SK-N-SH treated with all-trans-retinoic acid at 6 μM for 48 hours (cell line): ENCODE results near the gene RBM22.

Source experiments
- ATAC-seq: fragments of 200-7000 bp; cut with Tn5 transposase; 3 replicates; pipeline ENCODE4 v1.9.1; 2020; ENCODE audit warnings: mild to moderate bottlenecking, moderate library complexity
- ARNTL ChIP-seq: fragments of 450-650 bp; formaldehyde crosslinking; IDR thresholded peaks from 2 replicates; pipeline ENCODE4 v1.5.0; 2020; ENCODE audit warnings: low read depth, mild to moderate bottlenecking, moderate library complexity, borderline replicate concordance
- BACH2 ChIP-seq: fragments of 250-450 bp; sonication (Bioruptor Pico); IDR thresholded peaks from 2 replicates; pipeline ENCODE4 v1.9.0; 2021; ENCODE audit warnings: mild to moderate bottlenecking, borderline replicate concordance
- CSDC2 ChIP-seq: fragments of 250-450 bp; sonication (Bioruptor Pico); IDR thresholded peaks from 2 replicates; pipeline ENCODE4 v1.5.0; 2020; ENCODE audit warnings: mild to moderate bottlenecking, moderate library complexity
- ESRRG ChIP-seq: fragments of 250-450 bp; sonication (Bioruptor Pico); IDR thresholded peaks from 2 replicates; pipeline ENCODE4 v1.6.1; 2021; ENCODE audit warnings: mild to moderate bottlenecking
- GLIS3 ChIP-seq: fragments of 250-450 bp; sonication (Bioruptor Pico); IDR thresholded peaks from 2 replicates; pipeline ENCODE4 v1.5.0; 2020; ENCODE audit warnings: mild to moderate bottlenecking, moderate library complexity
- ISL1 ChIP-seq: fragments of 250-450 bp; sonication (Bioruptor Pico); IDR thresholded peaks from 2 replicates; pipeline ENCODE4 v2.1.2; 2022; ENCODE audit warnings: mild to moderate bottlenecking, moderate library complexity
- PPARA ChIP-seq: fragments of 250-450 bp; sonication (Bioruptor Pico); IDR thresholded peaks from 2 replicates; pipeline ENCODE4 v1.5.0; 2020; ENCODE audit warnings: mild to moderate bottlenecking, borderline replicate concordance
- TCF4 ChIP-seq: fragments of 250-450 bp; sonication (Bioruptor Pico); IDR thresholded peaks from 2 replicates; pipeline ENCODE4 v1.8.0; 2021; ENCODE audit warnings: mild to moderate bottlenecking, moderate library complexity, borderline replicate concordance
- TOX ChIP-seq: fragments of 250-450 bp; sonication (Bioruptor Pico); IDR thresholded peaks from 2 replicates; pipeline ENCODE4 v1.8.0; 2021; ENCODE audit warnings: mild to moderate bottlenecking, moderate library complexity, borderline replicate concordance
- ZC3H10 ChIP-seq: fragments of 250-450 bp; sonication (Bioruptor Pico); IDR thresholded peaks from 2 replicates; pipeline ENCODE4 v1.5.1; 2021; ENCODE audit warnings: mild to moderate bottlenecking, moderate library complexity
- ZFP3 ChIP-seq: fragments of 250-450 bp; sonication (Bioruptor Pico); IDR thresholded peaks from 2 replicates; pipeline ENCODE4 v1.5.0; 2020; ENCODE audit warnings: mild to moderate bottlenecking, moderate library complexity
- ZFP30 ChIP-seq: fragments of 450-650 bp; formaldehyde crosslinking; IDR thresholded peaks from 2 replicates; pipeline ENCODE4 v1.5.0; 2022; ENCODE audit warnings: mild to moderate bottlenecking, moderate library complexity
- ZNF565 ChIP-seq: fragments of 450-650 bp; formaldehyde crosslinking; conservative IDR thresholded peaks from 2 replicates; pipeline ENCODE4 v1.5.0; 2020; ENCODE audit warnings: low read depth, mild to moderate bottlenecking, moderate library complexity
- ZNF70 ChIP-seq: fragments of 450-650 bp; formaldehyde crosslinking; IDR thresholded peaks from 2 replicates; pipeline ENCODE4 v1.5.0; 2020; ENCODE audit warnings: mild to moderate bottlenecking, moderate library complexity
- ZNF8 ChIP-seq: fragments of 450-650 bp; formaldehyde crosslinking; IDR thresholded peaks from 2 replicates; pipeline ENCODE4 v1.5.0; 2020; ENCODE audit warnings: mild to moderate bottlenecking, moderate library complexity
- TF ChIP-seq, protein P1 (sequence below): fragments of 250-450 bp; sonication (Bioruptor Pico); IDR thresholded peaks from 2 replicates; pipeline ENCODE4 v1.8.0; 2021; ENCODE audit warnings: low read depth, mild to moderate bottlenecking, moderate library complexity, borderline replicate concordance
- TF ChIP-seq, protein P2 (sequence below): fragments of 250-450 bp; sonication (Bioruptor Pico); IDR thresholded peaks from 2 replicates; pipeline ENCODE4 v1.5.0; 2020; ENCODE audit warnings: mild to moderate bottlenecking, moderate library complexity
- TF ChIP-seq, protein P3 (sequence below): fragments of 250-450 bp; sonication (Bioruptor Pico); IDR thresholded peaks from 2 replicates; pipeline ENCODE4 v1.5.1; 2021; ENCODE audit warnings: mild to moderate bottlenecking, moderate library complexity

The RBM22 gene

DNA sequence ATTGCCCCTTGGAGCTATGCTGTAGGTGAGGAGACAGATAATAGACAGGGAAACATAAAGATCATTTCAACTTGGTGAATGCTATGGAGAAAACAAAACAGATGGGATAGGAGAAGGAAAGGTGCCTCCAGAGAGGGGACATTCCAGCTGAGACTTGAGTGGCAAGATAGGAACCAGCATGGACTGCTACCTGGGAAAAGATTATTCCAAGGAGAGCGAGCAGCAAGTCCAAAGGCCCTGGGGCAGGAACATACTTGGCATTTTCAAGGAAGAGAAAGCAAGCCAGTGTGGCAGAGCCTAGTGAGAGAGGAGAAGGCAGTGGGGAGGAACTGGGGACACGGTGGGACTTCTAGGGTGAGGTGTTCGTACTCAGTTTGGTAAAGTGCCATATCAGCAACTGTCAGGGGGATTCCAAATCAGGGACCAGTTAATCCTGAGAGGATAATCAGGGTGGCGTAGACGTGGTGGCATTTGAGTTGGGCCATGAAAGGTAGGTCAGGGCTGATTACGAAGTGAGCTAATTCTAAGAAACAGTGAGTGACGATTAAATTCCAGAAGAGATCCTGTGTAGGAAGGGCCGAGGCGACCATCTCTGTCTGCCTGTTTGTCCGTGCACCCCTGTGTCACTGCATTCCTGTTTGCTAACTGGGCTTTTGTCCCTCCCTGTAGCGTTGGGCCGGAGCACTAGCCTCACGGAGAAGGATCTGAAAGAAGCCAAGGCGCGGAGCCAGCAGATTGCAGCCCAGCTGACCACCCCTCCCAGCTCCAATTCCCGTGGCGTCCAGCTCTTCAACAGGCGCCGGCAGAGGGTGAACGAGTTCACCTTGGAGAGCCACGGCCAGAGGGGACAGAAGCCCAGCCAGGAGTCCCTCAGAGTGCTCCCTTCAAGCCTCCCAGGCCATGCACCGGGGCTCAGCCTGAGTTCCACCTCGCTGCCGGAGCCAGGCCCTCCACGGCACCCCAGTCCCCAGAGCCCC is 53.3 kb downstream of the RBM22 start:
- TF ChIP-seq TCF4 (CRISPR knock-in tag) = no peak
- TF ChIP-seq BACH2 (CRISPR knock-in tag) = no peak
- TF ChIP-seq TOX (CRISPR knock-in tag) = no peak
- TF ChIP-seq, protein P1, sequence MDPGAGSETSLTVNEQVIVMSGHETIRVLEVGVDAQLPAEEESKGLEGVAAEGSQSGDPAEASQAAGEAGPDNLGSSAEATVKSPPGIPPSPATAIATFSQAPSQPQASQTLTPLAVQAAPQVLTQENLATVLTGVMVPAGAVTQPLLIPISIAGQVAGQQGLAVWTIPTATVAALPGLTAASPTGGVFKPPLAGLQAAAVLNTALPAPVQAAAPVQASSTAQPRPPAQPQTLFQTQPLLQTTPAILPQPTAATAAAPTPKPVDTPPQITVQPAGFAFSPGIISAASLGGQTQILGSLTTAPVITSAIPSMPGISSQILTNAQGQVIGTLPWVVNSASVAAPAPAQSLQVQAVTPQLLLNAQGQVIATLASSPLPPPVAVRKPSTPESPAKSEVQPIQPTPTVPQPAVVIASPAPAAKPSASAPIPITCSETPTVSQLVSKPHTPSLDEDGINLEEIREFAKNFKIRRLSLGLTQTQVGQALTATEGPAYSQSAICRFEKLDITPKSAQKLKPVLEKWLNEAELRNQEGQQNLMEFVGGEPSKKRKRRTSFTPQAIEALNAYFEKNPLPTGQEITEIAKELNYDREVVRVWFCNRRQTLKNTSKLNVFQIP (CRISPR knock-in tag) = no peak
- TF ChIP-seq, protein P2, sequence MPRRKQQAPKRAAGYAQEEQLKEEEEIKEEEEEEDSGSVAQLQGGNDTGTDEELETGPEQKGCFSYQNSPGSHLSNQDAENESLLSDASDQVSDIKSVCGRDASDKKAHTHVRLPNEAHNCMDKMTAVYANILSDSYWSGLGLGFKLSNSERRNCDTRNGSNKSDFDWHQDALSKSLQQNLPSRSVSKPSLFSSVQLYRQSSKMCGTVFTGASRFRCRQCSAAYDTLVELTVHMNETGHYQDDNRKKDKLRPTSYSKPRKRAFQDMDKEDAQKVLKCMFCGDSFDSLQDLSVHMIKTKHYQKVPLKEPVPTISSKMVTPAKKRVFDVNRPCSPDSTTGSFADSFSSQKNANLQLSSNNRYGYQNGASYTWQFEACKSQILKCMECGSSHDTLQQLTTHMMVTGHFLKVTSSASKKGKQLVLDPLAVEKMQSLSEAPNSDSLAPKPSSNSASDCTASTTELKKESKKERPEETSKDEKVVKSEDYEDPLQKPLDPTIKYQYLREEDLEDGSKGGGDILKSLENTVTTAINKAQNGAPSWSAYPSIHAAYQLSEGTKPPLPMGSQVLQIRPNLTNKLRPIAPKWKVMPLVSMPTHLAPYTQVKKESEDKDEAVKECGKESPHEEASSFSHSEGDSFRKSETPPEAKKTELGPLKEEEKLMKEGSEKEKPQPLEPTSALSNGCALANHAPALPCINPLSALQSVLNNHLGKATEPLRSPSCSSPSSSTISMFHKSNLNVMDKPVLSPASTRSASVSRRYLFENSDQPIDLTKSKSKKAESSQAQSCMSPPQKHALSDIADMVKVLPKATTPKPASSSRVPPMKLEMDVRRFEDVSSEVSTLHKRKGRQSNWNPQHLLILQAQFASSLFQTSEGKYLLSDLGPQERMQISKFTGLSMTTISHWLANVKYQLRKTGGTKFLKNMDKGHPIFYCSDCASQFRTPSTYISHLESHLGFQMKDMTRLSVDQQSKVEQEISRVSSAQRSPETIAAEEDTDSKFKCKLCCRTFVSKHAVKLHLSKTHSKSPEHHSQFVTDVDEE (CRISPR knock-in tag) = no peak
- TF ChIP-seq ESRRG (CRISPR knock-in tag) = no peak
- TF ChIP-seq ZNF565 (CRISPR knock-in tag) = no peak
- no peak for TF ChIP-seq ZC3H10 (CRISPR knock-in tag)
- TF ChIP-seq GLIS3 (CRISPR knock-in tag) = no peak
- no peak for TF ChIP-seq ZNF8 (CRISPR knock-in tag)
- TF ChIP-seq PPARA (CRISPR knock-in tag) = no peak
- no peak for TF ChIP-seq ZFP3 (CRISPR knock-in tag)
- TF ChIP-seq CSDC2 = no peak
- TF ChIP-seq ARNTL (CRISPR knock-in tag) = no peak
- TF ChIP-seq, protein P3, sequence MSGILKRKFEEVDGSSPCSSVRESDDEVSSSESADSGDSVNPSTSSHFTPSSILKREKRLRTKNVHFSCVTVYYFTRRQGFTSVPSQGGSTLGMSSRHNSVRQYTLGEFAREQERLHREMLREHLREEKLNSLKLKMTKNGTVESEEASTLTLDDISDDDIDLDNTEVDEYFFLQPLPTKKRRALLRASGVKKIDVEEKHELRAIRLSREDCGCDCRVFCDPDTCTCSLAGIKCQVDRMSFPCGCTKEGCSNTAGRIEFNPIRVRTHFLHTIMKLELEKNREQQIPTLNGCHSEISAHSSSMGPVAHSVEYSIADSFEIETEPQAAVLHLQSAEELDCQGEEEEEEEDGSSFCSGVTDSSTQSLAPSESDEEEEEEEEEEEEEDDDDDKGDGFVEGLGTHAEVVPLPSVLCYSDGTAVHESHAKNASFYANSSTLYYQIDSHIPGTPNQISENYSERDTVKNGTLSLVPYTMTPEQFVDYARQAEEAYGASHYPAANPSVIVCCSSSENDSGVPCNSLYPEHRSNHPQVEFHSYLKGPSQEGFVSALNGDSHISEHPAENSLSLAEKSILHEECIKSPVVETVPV (CRISPR knock-in tag) = no peak
- no peak for TF ChIP-seq ZFP30
- TF ChIP-seq, all 23 proteins: peak for 0
- ATAC-seq = no peak

DNA sequence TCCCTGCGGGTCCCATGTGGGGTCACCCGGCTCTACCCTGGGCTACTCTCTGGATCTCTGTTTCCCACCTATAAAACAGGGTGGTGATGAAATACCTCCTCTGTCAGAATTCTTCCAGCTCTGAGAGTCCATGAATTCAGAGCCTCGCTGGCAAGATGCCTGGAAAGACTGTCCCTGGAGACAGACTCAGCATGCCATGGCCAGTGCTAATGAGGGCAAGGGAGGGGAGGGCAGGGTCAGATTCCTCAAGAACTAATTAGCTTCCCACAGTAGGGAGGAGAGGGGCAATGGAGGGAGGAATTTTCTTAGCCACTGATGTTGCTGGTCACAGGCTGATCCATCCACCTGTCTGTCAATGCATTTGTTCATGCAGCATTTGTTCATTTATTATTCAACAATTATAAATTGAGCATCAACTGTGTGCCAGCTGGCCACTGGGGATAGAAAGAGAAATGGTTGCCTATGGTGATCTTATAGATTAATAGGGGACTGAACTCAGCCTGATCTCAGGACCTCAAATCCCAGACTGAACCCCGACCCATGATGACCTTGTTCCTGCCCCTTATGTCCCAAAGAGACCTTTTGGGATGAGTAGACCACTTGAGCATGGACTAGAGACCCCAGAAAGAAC is 55.7 kb downstream of the RBM22 start:
- TF ChIP-seq ZNF70 (CRISPR knock-in tag) (peak; percentile 84), ISL1 (CRISPR knock-in tag) (peak; percentile 65), ZFP3 (CRISPR knock-in tag) (0 out of 2 replicates have a peak, but pooled peaks have one; percentile 11), TCF4 (CRISPR knock-in tag) (no peak), PPARA (CRISPR knock-in tag) (no peak), CSDC2 (no peak)
- TF ChIP-seq, all 23 proteins: peak for 3
- ATAC-seq = peak; percentile 24

DNA sequence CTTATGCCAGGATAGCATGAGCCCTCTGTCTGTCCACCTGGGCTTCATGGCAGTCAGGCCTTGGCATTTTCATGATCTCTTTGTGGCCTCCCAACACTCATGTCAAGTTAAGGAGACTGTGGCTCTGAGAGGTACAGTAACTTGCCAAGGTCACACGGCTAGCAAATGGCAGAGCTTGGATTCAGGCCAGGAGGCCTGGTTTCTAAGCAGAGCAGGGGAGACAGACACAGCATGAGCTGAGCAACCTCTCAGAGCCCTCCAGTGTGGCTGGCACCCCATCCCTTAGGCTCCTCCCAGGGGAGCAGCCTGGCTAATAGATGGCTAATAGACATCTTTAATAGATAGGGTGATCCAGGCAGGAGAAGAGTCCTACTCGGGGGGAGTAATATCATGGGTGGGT is 56.3 kb downstream of the RBM22 start:
- ATAC-seq = peak; percentile 18
- TF ChIP-seq CSDC2 (no peak), ZNF70 (CRISPR knock-in tag) (peak; percentile 44; the same call in 1 of the 2 replicates)
- TF ChIP-seq, protein P2 (CRISPR knock-in tag) = peak; percentile 34; the same call in 1 of the 2 replicates
